ENCODE results near the gene TRAPPC12.

Gene TRAPPC12

GRCh38 chr2:3433339-3433699 lies 53.8 kb downstream of the TRAPPC12 start:
- Histone ChIP-seq H3K4me3 (ENCODE audit: low read length) (no peak overlapping the region), H3K4me1 (ENCODE audit: control insufficient read depth, low read length) (no peaks in the 10 kb centered on the region), H3K36me3 (ENCODE audit: control insufficient read depth, low read length) (peaks cover 24% of the 10 kb centered on the region), H3K4me2 (ENCODE audit: low read length) (no peak overlapping the region), H3K9me3 (ENCODE audit: control insufficient read depth, insufficient read depth, low read length) (no peaks in the 10 kb centered on the region), H3F3A (ENCODE audit: control insufficient read depth, insufficient read depth) (no peaks in the 10 kb centered on the region), H3K27me3 (ENCODE audit: control insufficient read depth, low read length) (no peaks in the 10 kb centered on the region), H3K27ac (ENCODE audit: low read depth, low read length) (no peak overlapping the region), H4K20me1 (ENCODE audit: control insufficient read depth, insufficient read depth, low read depth, low read length) (no peaks in the 10 kb centered on the region), H3K9me2 (replicated peaks; ENCODE audit: control insufficient read depth, low read length) (no peaks in the 10 kb centered on the region), H3K79me2 (ENCODE audit: control insufficient read depth, low read length) (no peaks in the 10 kb centered on the region)
- no peak for TF ChIP-seq CTCF (IDR thresholded peaks at IDR 0.05; ENCODE audit: low read depth, low read length, poor library complexity, severe bottlenecking)
- no peak for TF ChIP-seq EZH2phosphoT487 (IDR thresholded peaks at IDR 0.05; ENCODE audit: borderline replicate concordance, low read length)

- H3K9me2 ChIP-seq (replicated peaks; ENCODE audit: control insufficient read depth, low read length) = no peaks in the 10 kb centered on the region
- no peaks in the 10 kb centered on the region for H4K20me1 ChIP-seq (ENCODE audit: control insufficient read depth, insufficient read depth, low read depth, low read length)
- no peaks in the 10 kb centered on the region for H3K9me3 ChIP-seq (ENCODE audit: control insufficient read depth, insufficient read depth, low read length)
- H3K36me3 ChIP-seq (ENCODE audit: control insufficient read depth, low read length) = peaks cover 19% of the 10 kb centered on the region
- H3K79me2 ChIP-seq (ENCODE audit: control insufficient read depth, low read length) = no peaks in the 10 kb centered on the region
- H3K4me2 ChIP-seq (ENCODE audit: low read length) = no peak overlapping the region
- H3F3A ChIP-seq (ENCODE audit: control insufficient read depth, insufficient read depth) = peaks cover 3% of the 10 kb centered on the region; the same call in 1 of the 2 replicates
- no peak for TF ChIP-seq CTCF (IDR thresholded peaks at IDR 0.05; ENCODE audit: low read depth, low read length, poor library complexity, severe bottlenecking)
- no peak for TF ChIP-seq EZH2phosphoT487 (IDR thresholded peaks at IDR 0.05; ENCODE audit: borderline replicate concordance, low read length)
- no peaks in the 10 kb centered on the region for H3K27me3 ChIP-seq (ENCODE audit: control insufficient read depth, low read length)
- H3K27ac ChIP-seq (ENCODE audit: low read depth, low read length) = no peak overlapping the region
- no peaks in the 10 kb centered on the region for H3K4me1 ChIP-seq (ENCODE audit: control insufficient read depth, low read length)
- no peak overlapping the region for H3K4me3 ChIP-seq (ENCODE audit: low read length)
Observed at GRCh38 chr2:3433776-3434400, 54.4 kb downstream of the TRAPPC12 start.

GRCh38 chr2:3434654-3435053 lies 55.2 kb downstream of the TRAPPC12 start:
- no peaks in the 10 kb centered on the region for H3K27me3 ChIP-seq (ENCODE audit: control insufficient read depth, low read length)
- no peak overlapping the region for H3K27ac ChIP-seq (ENCODE audit: low read depth, low read length)
- H4K20me1 ChIP-seq (ENCODE audit: control insufficient read depth, insufficient read depth, low read depth, low read length) = no peaks in the 10 kb centered on the region
- H3K79me2 ChIP-seq (ENCODE audit: control insufficient read depth, low read length) = no peaks in the 10 kb centered on the region
- no peak overlapping the region for H3K4me3 ChIP-seq (ENCODE audit: low read length)
- H3K4me1 ChIP-seq (ENCODE audit: control insufficient read depth, low read length) = no peaks in the 10 kb centered on the region
- TF ChIP-seq CTCF (IDR thresholded peaks at IDR 0.05; ENCODE audit: low read depth, low read length, poor library complexity, severe bottlenecking) (no peak), EZH2phosphoT487 (IDR thresholded peaks at IDR 0.05; ENCODE audit: borderline replicate concordance, low read length) (no peak)
- peaks cover 3% of the 10 kb centered on the region; the same call in 1 of the 2 replicates for H3F3A ChIP-seq (ENCODE audit: control insufficient read depth, insufficient read depth)
- H3K4me2 ChIP-seq (ENCODE audit: low read length) = no peak overlapping the region
- H3K9me2 ChIP-seq (replicated peaks; ENCODE audit: control insufficient read depth, low read length) = no peaks in the 10 kb centered on the region
- no peaks in the 10 kb centered on the region for H3K9me3 ChIP-seq (ENCODE audit: control insufficient read depth, insufficient read depth, low read length)
- H3K36me3 ChIP-seq (ENCODE audit: control insufficient read depth, low read length) = peaks cover 15% of the 10 kb centered on the region; the same call in 1 of the 2 replicates
